ENCODE results near the gene GABARAP. TPM values are rescaled to one million over a fixed set of nuclear protein-coding genes. Genes with fewer than 3 reads are reported as not detected.
A peak's percentile ranks its signal among the peaks of the same experiment; 100 is the strongest.

GABARAP gene
- polyA plus RNA-seq, 1 of the 3 experiments (the other 2 are of a cell fraction), result 585 TPM

GRCh38 chr17:7251661-7252175 is 9.5 kb upstream of the GABARAP start, which contains the start of gene CTDNEP1 (continued):
- TF ChIP-seq IRF3 (IDR thresholded peaks at IDR 0.05; ENCODE audit: low read depth, low read length) (no peak), USF1 (IDR thresholded peaks at IDR 0.05; ENCODE audit: borderline replicate concordance, low read depth) (no peak), MAX (IDR thresholded peaks at IDR 0.05; ENCODE audit: low read depth) (no peak)

GRCh38 chr17:7250695-7251627 is 8.7 kb upstream of the GABARAP start:
- Histone ChIP-seq H3K4me3 (ENCODE audit: low read depth in 2 of 2, low read length in 1 of 2) (peak overlapping the region; percentile 81 to 95), H3K9ac (peak overlapping the region; percentile 94), H3K36me3 (replicated peaks in 1 of 2; ENCODE audit: control insufficient read depth in 1 of 2, insufficient read depth in 2 of 2, low read length in 1 of 2) (peaks cover 17 to 22% of the 10 kb centered on the region in 2 experiments), H2AFZ (ENCODE audit: low read depth) (0 out of 2 replicates have a peak overlapping the region, but pooled peaks have one; percentile 21), H3K4me1 (ENCODE audit: control insufficient read depth in 1 of 2, insufficient read depth in 2 of 2, low read depth in 1 of 2, low read length in 1 of 2) (peaks cover 9 to 23% of the 10 kb centered on the region in 2 experiments; a peak in 3 of 4 replicates), H3K4me2 (peak overlapping the region; percentile 95), H3K9me2 (no peaks in the 10 kb centered on the region), H3F3A (replicated peaks; ENCODE audit: insufficient read depth) (peaks cover 10% of the 10 kb centered on the region), H3K27ac (ENCODE audit: low read depth in 2 of 2, low read length in 1 of 2) (peak overlapping the region; percentile 96 to 99), H4K20me1 (ENCODE audit: insufficient read depth) (no peaks in the 10 kb centered on the region), H3K9me3 (no peaks in the 10 kb centered on the region), H3K79me2 (ENCODE audit: insufficient read depth) (peaks cover 68% of the 10 kb centered on the region), H3K27me3 (ENCODE audit: insufficient read depth) (no peaks in the 10 kb centered on the region)
- POLR2A ChIA-PET, result interaction anchor here (0.7 to 1.6 kb wide), 4 partner anchors 8 to 428 kb away, joined by 3 to 7 read pairs (median 6); partner anchors contain the start of genes GABARAP and PHF23
- CTCF ChIA-PET, result interaction anchor here (0.6 to 1.6 kb wide), 8 partner anchors 8 to 310 kb away, joined by 3 to 14 read pairs (median 4); no protein-coding TSS in a partner anchor
- no peak for TF ChIP-seq REST (IDR thresholded peaks at IDR 0.05; ENCODE audit: low read depth, low read length)
- 0 out of 2 replicates have a peak, but pooled peaks have one; percentile 10 for TF ChIP-seq MAX (IDR thresholded peaks at IDR 0.05; ENCODE audit: low read depth)
- no peak for TF ChIP-seq NFIC (IDR thresholded peaks at IDR 0.05; ENCODE audit: borderline replicate concordance)
- no peak for TF ChIP-seq TEAD4 (IDR thresholded peaks at IDR 0.05; ENCODE audit: borderline replicate concordance, insufficient read depth)
- TF ChIP-seq MXI1 (IDR thresholded peaks at IDR 0.05; ENCODE audit: low read depth, low read length), result 0 out of 2 replicates have a peak, but pooled peaks have one; percentile 32
- no peak for TF ChIP-seq EP300 (IDR thresholded peaks at IDR 0.05; ENCODE audit: borderline replicate concordance in 1 of 2, low read depth in 1 of 2, low read length in 1 of 2)
- no peak for TF ChIP-seq CTCF (IDR thresholded peaks at IDR 0.05)
- no peak for TF ChIP-seq FOSL2 (IDR thresholded peaks at IDR 0.05; ENCODE audit: borderline replicate concordance, low read depth)
- TF ChIP-seq TAF1 (IDR thresholded peaks at IDR 0.05; ENCODE audit: borderline replicate concordance, low read depth, low read length), result no peak
- no peak for TF ChIP-seq EZH2phosphoT487 (IDR thresholded peaks at IDR 0.05; ENCODE audit: borderline replicate concordance, low read depth)
- 2% methylated on average over 49 of the region's 55 CpGs for WGBS (ENCODE audit: low lambda C conversion rate)
- DNase-seq, result no peak
